ENCODE measurements around the gene DPYSL5.

DPYSL5 gene

DNA sequence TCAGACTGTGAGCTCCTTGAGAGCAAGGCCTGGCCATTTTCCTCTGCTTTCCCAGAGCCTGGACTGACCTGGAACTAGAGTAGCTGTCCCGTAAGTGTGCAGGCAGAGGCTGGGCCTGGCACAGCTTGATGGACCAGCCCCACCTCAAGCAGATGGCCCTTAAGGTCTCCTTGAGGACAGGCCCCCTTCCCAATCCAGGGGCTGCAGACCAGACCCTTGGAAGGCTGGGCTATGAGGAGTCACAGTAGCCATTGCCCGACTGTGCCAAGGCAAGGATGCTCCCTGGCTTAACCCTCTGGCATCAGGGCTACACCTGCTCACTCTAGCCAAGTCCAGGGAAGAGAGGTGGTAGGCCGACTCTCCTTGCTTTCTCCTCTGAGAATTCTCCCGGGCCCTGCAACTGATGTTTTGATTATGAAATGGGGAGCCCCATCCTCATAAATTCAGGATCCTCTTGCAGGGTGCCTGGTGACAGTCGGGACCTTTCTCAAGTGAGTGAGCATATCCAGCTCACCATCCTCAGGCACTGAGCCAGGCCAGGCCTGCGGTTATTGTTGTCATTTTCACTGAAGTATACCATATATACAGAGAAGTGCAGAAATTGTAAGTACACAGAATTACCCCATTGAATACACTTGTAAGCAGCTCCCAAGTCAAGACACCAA is 51.7 kb downstream of the DPYSL5 start:
- no peak for DNase-seq (ENCODE audit: low read depth)
- TF ChIP-seq, protein P1, sequence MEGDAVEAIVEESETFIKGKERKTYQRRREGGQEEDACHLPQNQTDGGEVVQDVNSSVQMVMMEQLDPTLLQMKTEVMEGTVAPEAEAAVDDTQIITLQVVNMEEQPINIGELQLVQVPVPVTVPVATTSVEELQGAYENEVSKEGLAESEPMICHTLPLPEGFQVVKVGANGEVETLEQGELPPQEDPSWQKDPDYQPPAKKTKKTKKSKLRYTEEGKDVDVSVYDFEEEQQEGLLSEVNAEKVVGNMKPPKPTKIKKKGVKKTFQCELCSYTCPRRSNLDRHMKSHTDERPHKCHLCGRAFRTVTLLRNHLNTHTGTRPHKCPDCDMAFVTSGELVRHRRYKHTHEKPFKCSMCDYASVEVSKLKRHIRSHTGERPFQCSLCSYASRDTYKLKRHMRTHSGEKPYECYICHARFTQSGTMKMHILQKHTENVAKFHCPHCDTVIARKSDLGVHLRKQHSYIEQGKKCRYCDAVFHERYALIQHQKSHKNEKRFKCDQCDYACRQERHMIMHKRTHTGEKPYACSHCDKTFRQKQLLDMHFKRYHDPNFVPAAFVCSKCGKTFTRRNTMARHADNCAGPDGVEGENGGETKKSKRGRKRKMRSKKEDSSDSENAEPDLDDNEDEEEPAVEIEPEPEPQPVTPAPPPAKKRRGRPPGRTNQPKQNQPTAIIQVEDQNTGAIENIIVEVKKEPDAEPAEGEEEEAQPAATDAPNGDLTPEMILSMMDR (IDR thresholded peaks at IDR 0.05; ENCODE audit: control insufficient read depth, extremely low read depth, insufficient read depth): no peak
- H3K4me3 ChIP-seq (ENCODE audit: low read depth, low read length): no peak overlapping the region

DNA sequence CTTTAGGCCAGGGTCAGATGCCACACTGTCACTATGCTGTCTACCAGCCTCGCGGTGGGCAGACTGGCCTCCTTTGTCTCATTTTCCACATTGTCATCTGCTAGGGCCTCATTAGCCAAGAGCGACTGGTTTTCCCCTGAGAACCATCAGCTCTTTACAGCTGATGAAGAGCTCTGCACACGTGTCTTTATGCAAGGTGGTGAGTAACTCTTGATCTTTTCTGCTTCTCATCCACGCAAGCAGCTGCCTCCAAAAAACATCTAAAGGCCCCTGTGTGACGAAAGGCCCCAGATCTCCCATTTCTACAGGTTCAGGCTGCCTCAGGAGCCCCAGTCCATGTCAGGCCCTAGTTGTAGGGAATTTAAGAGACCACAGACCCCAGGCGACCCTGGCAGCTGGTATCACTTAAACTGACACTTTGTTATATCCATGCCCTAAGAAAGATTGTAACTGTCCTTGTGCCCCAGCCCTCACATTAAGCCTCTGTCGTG is 52.9 kb downstream of the DPYSL5 start:
- TF ChIP-seq, protein P1 (IDR thresholded peaks at IDR 0.05; ENCODE audit: control insufficient read depth, extremely low read depth, insufficient read depth): no peak
- no peak overlapping the region for H3K4me3 ChIP-seq (ENCODE audit: low read depth, low read length)
- no peak for DNase-seq (ENCODE audit: low read depth)

DNA sequence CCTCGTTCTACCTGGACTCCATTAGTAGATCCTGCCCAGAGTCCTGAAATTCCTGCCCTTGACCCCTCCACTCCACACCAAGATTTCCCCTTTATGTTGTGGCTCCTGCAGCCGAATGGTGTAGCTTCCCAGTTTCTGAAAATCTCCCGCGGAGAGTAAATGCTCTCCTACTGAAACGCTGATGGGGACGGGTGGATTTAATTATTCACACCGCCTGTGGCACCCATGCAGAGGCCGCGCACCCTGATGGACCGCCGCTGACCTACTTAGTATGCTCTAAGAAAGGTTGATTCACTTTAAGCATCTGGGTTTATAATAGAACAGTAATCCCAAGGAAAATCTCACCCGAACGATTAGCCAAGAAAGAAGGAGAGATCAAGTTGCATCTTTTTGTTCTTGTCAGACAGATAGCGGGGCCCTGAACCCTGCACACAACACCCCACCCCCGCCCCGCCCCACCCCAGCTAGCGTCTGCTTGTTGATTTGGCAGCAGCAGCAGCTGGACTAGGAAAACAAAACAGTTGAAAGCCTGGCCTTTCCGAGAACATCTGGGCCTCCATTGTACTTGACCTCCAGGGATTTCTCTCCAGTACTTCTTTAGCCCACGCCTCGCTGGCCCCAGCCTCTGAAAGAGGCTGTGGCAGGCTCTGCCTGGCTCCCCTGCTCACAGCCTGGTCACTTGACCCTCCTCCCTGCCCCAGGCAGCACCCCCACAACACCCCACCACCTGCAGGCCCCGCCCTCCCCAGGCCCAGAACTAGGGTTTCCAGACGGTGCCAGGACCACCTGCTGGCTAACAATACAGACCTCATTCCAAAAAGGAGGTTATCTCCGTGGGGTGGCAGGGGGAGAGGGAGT is 53.6 kb downstream of the DPYSL5 start:
- TF ChIP-seq, protein P1 (IDR thresholded peaks at IDR 0.05; ENCODE audit: control insufficient read depth, extremely low read depth, insufficient read depth): no peak
- H3K4me3 ChIP-seq (ENCODE audit: low read depth, low read length): no peak overlapping the region
- no peak for DNase-seq (ENCODE audit: low read depth)

DNA sequence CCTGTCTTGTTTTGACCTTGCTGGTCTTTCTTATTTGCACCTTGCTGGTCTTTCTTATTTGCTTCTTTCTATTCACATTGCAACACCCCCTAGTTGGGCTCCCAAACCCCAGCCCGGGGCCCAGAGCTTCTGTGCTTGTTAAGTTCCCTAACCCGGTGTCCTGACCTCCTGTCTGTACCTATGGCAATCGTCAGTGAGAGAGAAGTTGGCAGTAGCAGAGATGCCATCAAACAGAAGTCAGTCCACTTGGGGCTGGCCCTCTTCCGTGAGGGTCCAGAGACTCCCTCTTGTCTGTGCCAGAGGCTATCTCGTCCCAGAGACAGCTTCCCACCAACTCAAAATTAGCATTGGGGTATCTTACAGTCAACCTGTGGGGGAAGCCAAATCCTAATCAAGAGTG is 55.7 kb downstream of the DPYSL5 start:
- no peak overlapping the region for H3K4me3 ChIP-seq (ENCODE audit: low read depth, low read length)
- TF ChIP-seq, protein P1 (IDR thresholded peaks at IDR 0.05; ENCODE audit: control insufficient read depth, extremely low read depth, insufficient read depth): no peak

DNA sequence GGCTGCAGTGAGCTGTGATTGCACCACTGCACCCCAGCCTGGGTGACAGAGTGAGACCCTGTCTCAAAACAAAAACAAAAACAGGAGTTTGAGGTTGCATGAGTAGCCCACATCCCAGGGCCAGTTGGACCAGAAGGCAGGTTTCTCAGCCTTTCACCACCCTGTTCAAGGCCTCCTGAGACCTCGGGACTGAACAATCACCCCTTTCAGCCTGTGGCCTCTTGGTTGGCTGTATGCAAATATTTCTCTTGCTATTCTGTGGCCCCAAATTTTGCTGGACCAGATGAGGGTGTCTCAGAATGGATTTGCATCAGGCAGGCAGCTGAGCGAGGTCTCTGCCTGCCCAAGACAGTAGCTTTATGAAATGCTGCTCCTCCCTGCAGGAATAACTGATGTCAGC is 56.9 kb downstream of the DPYSL5 start:
- H3K4me3 ChIP-seq (ENCODE audit: low read depth, low read length): no peak overlapping the region
- TF ChIP-seq, protein P1 (IDR thresholded peaks at IDR 0.05; ENCODE audit: control insufficient read depth, extremely low read depth, insufficient read depth): no peak
- DNase-seq (ENCODE audit: low read depth): no peak

More for the DNA sequence above, 55.7 kb downstream of the DPYSL5 start:
- DNase-seq (ENCODE audit: low read depth): no peak

DNA sequence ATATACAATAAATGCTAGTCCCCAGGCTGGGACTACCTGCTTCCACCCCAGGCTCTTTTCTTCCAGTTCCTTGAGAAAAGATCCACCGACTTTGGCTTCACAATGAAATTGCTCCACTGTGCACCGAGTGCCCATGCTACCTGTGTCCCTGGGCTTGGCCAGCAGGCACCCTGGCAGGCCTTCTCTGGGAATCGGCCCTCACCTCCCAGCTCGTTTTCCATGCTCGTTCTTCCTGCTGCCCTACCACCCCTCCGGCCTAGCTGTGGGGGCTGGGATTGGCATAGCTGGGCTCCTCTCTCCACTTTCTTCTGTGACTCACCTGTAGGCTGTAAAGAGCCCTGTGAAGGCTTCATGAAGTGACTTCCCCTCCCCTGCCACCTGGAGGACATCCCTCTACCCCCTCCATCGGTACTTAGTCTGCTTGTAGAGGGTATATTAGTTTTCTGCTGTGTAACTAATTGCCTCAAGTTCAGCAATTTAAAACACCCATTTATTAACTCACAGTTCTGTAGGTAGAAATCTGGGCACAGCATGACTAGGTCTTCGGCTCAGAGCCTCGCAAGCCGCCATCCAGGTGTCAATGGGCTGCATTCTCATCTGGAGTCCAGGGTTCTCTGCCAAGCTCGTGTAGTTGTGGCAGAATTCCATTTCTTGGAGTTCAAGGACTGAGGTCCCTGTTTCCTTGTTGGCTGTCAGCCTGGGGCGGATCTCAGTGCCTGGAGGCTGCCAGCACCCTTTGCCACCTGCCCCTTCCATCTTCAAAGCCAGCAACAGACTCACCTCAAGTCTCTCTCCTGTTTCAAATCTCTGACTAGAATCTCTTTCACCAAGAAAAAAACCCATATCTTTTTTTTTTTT is 57.6 kb downstream of the DPYSL5 start:
- H3K4me3 ChIP-seq (ENCODE audit: low read depth, low read length): no peak overlapping the region
- TF ChIP-seq, protein P1 (IDR thresholded peaks at IDR 0.05; ENCODE audit: control insufficient read depth, extremely low read depth, insufficient read depth): no peak
- DNase-seq (ENCODE audit: low read depth): peak; percentile 79

Measured in LNCaP clone FGC (cell line).